Activated CD8-positive, alpha-beta memory T cell treated with anti-CD3 and anti-CD28 coated beads for 24 hours (primary cell): ENCODE data around the gene GPLD1.
"Not testable (repeated sequence)": the region's sequence is repeated elsewhere in the genome, so short reads cannot be mapped to it uniquely, and the experiment has no call there.

Source experiments
- DNase-seq: peaks from one replicate; pipeline ENCODE4 v3.0.0-alpha.2; 2020

The GPLD1 gene, protein sequence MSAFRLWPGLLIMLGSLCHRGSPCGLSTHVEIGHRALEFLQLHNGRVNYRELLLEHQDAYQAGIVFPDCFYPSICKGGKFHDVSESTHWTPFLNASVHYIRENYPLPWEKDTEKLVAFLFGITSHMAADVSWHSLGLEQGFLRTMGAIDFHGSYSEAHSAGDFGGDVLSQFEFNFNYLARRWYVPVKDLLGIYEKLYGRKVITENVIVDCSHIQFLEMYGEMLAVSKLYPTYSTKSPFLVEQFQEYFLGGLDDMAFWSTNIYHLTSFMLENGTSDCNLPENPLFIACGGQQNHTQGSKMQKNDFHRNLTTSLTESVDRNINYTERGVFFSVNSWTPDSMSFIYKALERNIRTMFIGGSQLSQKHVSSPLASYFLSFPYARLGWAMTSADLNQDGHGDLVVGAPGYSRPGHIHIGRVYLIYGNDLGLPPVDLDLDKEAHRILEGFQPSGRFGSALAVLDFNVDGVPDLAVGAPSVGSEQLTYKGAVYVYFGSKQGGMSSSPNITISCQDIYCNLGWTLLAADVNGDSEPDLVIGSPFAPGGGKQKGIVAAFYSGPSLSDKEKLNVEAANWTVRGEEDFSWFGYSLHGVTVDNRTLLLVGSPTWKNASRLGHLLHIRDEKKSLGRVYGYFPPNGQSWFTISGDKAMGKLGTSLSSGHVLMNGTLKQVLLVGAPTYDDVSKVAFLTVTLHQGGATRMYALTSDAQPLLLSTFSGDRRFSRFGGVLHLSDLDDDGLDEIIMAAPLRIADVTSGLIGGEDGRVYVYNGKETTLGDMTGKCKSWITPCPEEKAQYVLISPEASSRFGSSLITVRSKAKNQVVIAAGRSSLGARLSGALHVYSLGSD

DNA sequence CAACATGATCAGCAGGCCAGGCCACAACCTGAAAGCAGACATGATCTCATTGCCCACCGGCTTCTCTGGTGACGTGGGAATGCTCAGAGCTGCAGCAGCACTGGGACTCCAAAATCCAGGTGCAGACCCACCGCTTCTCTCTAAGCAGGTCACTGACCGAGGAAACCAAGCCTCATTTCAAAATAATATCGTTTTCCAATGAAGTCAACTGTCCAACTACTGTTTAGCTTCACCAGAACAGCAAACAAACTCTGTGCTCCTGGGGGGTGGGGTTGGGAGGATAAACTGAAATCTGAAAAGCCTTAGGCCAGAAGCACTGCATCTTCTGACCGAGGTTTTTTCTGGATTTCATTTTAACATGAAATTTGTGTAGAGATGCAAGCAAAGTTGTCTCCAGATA is at the start of gene GPLD1:
TSS of gene GPLD1 (minus strand) at position 109 of the 400 bp plus-strand sequence. CDS start at position 42, 67 bp downstream.
- no peak for DNase-seq

DNA sequence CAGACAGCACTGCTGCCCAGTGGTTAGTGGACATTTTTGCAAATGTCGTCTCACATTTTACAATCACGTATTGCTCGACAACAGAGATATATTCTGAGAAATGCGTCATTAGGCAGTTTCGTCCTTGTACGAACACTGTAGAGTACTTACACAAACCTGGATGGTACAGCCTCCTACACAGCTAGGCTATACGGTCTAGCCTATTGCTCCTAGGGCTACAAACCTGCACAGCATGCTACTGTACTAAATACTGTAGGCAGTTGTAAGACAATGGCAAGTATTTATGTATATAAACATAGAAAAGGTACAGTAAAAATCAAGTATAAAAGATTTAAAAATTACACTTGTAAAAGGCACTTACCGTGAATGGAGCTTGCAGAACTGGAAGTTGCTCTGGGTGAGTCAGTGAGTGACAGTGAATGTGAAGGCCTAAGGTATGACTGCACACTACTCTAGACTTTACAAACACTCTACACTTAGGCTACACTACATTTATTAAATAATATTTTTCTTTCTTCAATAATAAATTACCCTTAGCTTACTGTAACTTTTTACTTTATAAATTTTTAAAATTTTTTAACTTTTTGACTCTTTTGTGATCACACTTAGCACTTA is 48.5 kb upstream of the GPLD1 start:
- DNase-seq, result no peak

DNA sequence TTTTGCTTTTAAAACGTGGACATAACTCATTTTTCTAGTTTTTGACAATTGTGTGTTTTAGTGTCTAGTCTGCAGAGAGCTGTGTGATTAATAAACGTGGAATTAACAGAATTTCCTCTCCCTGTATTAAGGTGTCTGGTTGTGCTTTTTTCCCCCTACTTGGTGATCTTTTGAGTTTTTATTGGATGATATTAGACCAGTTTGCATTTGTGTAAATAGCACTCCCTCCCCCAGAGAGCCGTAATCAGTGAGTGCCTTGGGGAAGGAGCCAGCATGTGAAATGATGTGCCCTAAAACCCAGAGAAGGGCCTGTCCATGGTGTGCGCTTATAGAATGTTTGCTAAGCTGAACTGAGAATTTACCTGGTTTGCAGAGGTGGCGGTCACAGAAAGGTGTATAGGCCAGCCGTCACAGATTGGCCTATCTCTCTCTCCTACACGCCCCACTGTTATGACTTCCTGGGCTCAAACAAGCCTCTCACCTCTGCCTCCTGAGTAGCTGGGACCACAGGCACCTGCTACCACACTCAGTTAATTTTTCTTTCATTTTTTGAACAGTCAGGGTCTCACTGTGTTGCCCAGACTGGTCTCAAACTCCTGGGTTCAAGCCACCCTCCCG is 47.8 kb upstream of the GPLD1 start:
- no peak for DNase-seq

DNA sequence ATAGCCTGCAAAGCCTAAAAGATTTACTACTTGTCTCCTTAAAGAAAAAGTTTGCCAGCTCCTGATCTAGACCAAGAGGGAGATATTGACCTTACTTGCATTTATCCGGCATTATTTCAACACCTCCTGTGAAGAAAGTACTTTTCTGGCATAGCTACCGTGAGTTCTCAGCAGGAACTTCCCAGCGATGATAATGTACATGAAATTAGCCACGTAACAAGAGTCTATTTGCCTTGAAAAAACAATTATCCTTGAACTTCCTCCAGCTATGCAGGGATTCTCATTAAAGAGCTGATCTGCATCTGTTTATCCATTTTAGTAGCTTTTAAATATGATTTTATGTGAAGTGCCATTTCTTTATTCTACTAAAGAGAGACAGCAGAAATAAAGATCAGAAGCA is 47.1 kb upstream of the GPLD1 start:
- no peak for DNase-seq

DNA sequence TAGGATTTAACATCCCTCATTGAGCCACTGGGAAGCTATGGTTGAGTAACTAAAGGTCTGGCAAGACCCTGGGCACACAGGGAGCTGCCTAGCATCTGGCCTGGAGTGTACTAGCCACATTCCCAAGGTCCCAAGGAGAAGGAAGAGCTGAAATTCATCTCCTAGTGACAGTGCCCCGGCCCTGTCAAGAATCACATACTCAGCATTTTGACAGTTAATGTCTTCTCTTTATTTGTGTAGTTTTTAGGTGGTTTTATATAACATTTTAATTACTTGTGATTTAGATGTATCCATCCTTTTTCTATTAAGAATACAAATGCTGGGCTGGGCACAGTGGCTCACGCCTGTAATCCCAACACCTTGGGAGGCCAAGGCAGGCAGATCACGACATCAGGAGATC is 45.8 kb upstream of the GPLD1 start:
- no peak for DNase-seq

DNA sequence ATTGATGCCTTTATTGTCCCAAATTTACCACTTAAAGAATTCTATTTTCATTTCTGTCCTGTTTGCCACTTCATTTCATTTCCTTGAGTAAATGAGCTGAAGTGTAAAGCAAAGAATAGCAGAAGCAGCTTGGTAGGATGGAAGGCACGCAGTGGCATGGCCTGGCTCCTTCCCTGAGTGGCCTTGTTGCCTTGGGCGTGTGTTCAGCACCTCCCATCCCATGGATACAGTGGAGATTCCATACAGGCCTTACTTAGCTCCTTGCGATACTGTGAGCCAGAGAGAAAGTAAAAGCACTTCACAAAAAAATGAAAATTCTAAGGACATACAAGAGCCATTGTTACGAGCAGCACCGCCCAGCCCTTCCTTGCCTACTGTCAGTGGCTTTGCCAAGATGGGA is 45.0 kb upstream of the GPLD1 start:
- DNase-seq, result no peak

DNA sequence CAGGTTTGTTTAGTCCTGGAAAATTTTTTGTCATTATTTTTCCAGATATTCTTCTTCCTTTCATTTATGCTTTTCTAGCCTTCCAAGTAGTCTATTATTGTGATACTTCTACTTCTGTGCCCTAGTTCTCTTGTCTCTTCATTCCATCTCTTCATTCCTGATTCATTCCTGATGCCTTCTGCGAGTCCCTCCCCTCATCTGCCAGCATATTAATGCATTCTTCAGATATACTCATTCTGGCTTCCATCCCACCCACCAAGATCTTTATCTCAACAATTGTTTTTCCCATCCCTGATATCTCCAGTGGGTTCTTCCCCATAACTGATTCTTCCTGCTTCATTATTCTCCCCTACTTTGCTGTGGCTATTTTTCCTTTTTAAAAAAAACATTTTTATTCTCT is 40.6 kb upstream of the GPLD1 start:
- no peak for DNase-seq

DNA sequence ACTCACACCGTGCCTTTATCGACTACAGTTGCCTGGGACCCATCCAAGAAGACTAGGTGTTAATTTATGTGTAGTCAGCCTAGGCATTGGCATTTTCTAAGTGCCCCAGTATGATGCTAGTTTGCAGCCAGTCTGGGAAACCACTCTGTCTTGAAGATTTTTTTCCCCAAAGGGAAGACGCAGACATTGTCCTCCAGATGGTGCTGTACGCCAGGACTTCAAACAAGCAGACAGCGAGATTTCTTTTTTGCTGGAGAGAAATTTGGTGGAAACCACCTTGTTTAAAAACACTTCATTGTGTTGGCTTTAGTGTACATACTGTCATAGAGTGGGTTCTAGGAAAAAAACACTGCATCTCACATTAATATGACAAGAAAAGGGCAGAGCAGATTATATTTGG is 35.4 kb upstream of the GPLD1 start:
- no peak for DNase-seq

DNA sequence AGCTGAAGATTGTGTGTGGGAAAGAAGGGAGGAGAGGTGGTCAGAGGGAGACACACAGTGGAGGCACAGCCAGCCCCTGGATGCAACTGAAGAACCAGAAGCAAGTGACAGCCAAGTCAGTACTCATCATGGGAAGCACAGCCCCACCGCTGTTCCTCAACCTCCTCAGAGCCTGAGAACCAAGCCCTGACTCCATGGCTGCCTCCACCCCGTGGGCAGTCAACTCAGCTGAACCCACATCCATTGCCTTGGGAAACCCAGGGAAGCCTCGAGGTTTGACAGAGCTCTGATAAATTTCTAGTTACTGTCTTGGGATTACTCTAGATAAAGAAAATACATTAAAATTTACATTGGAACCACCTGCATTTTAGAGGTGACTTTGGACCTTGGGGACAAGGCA is 35.0 kb upstream of the GPLD1 start:
- no peak for DNase-seq

DNA sequence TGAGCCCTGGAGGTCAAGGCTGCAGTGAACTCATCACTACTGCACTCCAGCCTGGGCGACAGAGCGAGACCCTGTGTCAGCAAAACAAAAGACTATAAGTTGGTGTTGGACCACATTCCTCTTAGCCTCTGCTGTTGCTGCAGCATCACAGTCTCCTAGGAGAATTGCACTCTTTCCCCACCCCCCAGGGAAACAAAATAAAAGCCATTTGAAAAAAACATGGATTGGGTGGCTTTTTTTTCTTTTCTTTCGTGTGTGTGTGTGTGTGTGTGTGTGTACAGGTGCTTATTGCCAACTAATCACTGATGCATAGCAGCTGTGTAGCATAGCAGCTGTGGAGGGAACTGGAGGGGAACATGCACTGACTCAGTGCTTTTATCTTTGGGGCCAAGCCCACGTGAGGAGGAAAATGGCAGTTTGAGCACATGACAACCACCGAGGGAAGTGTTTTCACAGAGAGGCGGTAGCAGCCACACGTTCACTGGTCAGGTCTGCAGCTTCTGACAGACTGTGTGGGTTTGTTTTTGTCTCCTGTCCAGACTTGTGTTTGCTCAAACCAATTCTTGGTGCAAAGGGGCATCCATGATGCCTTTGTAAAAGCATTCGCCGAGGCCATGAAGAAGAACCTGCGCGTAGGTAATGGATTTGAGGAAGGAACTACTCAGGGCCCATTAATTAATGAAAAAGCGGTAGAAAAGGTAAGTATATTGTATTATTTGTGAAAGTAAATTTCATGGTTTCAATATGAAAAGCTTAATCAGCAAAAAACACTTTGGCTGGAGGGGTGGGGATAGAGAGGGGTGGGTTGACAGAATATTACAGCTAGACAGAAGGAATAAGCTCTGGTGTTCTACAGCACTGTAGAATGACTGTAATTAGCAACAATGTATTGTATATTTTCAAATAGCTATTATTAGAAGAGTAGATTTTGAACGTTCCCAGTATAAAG is 33.1 kb upstream of the GPLD1 start:
- DNase-seq, result no peak

DNA sequence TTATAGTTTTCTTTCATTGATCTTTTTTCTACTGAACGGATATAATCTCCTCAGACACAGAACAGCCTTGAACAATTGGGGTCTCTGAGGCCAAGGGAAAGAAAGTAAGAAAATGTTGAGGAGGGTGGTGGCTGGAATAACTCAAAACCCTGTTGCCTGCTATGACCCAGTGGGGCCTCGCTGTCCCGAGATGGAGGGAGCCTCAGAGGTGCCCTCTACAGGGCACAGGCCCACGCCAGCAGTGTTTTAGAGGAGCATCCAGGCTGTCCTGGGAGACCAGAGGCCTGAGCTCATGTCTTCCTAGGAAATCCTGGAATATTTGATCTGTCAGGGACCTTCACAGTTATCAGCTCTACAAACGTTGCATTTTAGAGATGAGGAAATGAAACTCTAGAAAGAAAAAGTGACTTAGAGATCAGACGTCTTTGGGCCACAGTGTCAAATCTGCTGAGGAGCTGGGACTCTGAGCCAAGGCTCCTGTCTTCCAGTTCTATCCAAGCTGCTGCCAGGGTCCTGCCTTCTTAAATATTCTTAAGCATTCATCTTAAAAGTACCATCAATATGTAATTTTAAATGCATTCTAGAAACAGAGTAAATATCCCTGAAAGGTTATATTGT is 31.7 kb upstream of the GPLD1 start:
- peak; percentile 63 for DNase-seq

DNA sequence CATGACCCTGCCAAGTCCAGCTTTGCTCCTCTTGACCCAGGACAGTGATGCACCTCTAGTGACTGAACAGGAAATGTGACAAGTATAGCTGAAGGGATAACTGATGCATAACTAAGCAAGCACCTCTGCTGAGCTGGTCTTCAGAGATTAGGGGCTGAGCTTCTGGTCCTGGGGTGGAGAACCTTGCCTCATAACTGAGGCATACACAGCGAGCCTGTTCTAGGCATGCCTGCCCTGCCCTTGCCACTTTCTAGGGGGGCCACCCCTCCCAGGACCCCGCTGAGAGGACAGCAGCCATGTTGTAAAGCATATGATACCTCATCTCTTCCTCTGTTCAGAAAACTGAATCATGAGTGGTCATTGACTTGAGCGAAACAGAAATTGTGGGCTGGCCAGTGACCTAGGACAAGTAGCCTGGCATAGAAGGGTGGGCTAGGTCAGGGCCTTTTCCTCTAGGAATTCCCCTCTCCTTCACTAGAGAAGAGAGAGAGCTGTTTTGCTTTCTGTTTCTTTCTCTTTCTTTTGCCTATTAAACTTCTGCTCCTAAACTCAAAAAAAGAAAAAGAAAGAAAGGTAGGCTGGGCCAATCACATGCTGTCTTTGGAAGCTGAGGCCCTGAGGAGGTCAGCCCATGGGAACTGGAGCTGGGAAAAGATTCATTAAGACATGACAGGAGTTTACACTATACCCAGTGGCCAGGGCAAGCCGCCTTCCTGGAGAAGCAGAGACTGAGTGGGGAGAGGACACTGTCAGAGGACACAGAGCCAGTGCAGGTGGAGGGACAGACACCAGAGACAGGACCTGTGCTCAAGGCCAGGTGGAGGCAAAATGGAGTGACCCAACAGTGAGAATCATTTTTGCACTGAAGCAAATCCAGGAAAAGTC is 28.5 kb upstream of the GPLD1 start:
- DNase-seq, result no peak

DNA sequence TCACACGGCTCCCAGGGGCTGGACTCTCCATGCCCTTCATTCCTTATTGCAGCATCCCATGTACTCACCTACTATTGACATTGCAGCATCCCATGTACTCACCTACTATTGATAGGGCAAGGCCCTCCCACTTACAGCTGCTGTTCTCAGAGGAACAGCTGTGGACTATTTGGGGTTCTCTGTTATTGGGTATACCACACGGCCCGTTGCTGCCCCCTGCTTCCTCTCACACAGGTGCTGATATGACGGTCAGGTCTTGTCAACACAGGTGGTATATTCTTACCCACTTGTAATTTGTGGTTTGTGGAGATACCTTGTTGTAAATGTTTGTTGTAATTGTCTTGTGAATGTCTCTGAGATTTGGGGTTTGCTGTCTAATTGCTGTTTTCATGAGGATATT is 24.2 kb upstream of the GPLD1 start:
- no peak for DNase-seq

DNA sequence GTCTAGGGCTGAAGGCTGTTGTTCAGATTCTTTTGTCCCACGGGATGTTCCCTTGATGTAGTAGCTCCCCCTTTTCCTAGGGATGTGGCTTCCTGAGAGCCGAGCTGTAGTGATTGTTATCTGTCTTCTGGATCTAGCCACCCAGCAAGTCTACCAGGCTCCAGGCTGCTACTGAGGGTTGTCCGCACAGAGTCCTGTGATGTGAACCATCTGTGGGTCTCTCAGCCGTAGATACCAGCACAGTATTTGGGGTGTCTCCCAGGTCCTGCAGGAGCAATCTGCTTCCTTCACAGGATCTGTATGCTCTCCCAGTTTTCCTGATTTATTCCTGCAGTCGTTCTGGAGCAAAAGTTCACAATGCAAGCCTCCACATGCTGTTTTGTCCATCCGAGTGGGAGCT is 22.6 kb upstream of the GPLD1 start:
- not testable (repeated sequence) for DNase-seq

DNA sequence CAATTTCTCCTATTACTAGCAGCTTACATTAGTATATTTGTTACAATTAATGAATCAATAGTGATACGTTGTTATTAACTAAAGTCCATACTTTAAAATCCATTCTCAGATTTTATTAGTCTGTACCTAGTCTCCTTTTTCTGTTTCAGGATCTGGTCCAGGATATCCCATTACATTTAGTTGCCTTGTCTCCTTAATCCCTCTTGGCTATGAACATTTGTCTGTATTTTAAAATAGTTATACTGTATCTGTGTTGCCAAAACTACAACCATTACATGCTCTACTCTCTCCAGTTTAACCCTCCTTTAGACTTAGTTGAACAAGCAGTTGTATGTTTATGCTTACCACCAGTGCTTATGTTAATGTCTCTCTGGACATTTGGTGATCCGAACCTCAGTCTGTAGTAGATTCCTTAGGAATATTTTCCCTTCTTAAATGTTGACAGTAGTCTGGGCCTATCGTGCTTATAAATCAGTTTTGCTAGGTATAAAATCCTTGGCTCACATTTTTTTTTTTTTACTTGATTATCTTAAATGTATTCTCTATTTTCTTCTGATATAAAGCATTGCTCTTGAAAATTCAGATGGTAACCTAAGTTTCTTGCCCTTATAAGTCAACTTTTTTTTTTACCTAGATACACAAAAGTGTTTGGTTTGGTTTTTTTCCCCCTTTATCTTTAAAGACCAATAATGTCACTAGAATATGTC is 17.6 kb upstream of the GPLD1 start:
- no peak for DNase-seq

DNA sequence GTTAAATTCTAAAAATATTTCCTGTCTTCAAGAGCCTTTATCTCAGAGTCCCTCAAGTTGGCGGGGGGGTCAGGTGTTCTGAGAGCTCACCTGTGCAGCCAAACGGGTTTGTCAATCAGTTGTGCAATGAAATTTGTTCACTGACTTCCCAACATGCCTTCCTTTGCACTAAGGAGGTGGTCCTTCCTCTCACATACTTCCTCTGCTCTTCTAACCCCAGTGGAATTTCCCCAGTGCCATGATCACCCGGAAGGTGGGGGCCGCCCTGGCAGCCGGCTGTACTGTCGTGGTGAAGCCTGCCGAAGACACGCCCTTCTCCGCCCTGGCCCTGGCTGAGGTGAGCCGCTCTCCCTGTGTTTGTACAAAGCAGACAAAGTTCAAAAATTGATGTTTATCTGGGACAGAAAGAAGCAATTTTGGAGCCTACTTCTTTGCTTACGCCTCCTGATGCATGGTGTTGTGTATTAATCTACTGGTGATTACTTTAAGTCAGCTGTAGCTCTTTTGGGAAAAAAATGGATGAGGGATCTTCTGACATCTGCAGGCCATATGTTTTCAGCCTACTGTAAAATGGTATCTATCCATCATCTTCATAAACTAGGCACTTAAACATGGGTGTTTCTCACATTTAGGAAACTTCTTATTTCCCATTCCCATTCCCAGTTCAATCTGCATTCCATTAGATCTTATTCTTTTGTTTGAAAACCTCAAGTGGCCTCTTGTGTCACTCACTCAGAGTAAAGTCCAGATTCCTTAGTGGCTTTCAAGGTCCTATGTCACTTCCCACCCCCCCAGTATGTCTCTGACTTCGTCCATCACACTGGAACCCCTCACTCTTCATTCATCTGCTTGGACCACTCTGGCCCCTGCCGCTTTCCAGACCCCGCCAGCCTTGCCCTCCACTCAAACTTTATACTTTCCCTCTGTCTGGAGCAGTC is 15.5 kb upstream of the GPLD1 start:
- no peak for DNase-seq

DNA sequence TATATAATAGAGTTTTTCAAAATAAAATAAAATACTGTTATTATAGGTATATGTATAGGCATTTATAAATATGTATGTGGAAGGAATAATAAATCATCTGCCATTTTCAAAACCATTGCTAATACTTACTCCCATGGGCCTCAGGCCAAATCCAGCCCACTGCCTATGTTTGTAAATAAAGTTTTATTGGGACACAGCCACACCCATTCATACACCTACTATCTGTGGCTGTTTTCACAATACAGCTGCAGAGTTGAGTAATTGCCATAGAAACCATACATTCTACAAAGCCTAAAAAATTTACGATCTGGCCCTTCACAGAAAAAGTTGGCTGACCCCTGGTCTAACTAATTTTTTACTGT is 14.9 kb upstream of the GPLD1 start:
- DNase-seq, result no peak

DNA sequence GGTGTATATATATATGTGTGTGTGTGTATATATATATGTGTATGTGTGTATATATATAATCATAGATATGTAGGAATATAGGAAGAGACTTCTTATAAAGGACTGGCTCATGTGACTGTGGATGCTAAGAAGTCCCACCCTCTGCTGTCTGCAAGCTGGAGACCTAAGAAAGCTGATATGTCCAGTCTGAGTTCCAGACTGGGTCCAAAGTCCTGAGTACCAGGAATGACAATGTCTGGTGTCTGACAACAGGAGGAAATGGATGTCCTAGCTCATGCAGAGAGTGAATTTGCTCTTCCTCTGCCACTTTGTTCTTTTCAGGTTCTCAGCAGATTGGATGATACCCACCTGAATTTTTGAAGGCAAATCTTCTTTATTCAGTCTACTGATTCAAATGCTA is 12.5 kb upstream of the GPLD1 start:
- no peak for DNase-seq

DNA sequence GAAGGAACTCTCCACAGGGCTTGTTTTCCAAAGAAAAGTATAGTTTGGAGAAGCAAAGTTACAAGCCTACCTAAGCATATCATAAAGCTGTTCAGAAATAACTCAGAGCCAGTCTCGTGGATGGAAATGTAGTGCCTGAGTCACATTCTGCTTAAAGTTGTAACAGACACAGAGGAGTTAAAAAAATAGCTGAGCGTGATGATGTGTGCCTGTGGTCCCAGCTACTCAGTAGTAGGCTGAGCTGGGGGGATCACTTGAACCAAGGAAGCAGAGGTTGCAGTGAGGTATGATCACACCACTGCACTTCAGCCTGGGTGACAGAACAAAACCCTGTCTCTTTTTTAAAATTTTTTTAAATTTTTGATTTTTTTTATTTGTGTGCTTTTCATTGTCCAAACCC is 12.0 kb upstream of the GPLD1 start:
- DNase-seq, result no peak
